ENCODE results near the gene BTBD17.

BTBD17 gene

GRCh38 chr17:74387365-74388218 is 25.9 kb upstream of the BTBD17 start:
- no peak for DNase-seq (ENCODE audit: low spot score)

- no peak for DNase-seq (ENCODE audit: low spot score)
Observed at GRCh38 chr17:74386386-74386785, 24.7 kb upstream of the BTBD17 start.

- no peak for DNase-seq (ENCODE audit: low spot score)
Observed at GRCh38 chr17:74385201-74385600, 23.5 kb upstream of the BTBD17 start.

- DNase-seq (ENCODE audit: low spot score), result no peak
Observed at GRCh38 chr17:74383141-74383540, 21.5 kb upstream of the BTBD17 start.

DNA sequence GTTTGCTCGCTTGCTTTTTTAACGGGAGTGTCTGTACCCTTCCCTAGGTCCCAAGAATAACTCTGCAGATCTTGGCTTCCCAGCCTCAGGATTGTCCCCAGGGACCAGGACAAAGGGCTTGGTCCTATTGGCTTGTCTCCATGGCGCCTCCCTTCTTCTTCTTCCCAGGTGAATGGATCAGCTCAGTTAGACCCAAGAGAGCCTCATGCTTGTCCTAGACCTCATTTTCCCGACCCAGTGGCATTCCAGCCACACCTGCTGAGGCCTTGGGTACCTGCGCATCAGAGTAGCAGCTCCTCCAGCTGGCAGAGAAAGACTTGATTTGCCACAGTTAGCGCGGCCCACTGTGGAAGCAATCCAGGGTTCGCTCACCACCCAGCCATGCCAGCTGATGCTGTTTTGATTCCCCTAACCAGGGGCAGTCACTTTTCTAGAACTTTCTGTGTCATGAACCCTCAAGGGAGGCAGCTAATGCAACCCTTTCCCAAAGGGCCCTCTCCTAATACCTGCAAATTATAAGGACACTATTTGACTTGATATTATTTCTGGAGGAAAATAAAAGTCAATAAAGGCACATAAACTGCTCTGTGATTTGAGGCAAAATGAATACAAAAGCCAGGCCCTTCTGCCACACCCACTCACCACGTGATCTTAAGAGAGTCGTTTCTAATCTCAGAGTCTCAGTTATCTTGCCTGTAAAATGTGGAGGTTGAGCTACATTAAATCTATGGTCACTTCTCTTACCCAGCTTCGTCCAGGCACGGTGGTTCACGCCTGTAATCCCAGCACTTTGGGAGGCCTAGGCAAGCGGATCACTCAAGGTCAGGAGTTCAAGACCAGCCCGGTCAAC is 19.5 kb upstream of the BTBD17 start:
- no peak for DNase-seq (ENCODE audit: low spot score)

GRCh38 chr17:74380086-74380958 is 18.7 kb upstream of the BTBD17 start:
- no peak for DNase-seq (ENCODE audit: low spot score)

- peak; percentile 68 for DNase-seq (ENCODE audit: low spot score)
Observed at GRCh38 chr17:74379495-74380085, 17.9 kb upstream of the BTBD17 start.

- no peak for DNase-seq (ENCODE audit: low spot score)
Observed at GRCh38 chr17:74374858-74375257, 13.2 kb upstream of the BTBD17 start.

DNA sequence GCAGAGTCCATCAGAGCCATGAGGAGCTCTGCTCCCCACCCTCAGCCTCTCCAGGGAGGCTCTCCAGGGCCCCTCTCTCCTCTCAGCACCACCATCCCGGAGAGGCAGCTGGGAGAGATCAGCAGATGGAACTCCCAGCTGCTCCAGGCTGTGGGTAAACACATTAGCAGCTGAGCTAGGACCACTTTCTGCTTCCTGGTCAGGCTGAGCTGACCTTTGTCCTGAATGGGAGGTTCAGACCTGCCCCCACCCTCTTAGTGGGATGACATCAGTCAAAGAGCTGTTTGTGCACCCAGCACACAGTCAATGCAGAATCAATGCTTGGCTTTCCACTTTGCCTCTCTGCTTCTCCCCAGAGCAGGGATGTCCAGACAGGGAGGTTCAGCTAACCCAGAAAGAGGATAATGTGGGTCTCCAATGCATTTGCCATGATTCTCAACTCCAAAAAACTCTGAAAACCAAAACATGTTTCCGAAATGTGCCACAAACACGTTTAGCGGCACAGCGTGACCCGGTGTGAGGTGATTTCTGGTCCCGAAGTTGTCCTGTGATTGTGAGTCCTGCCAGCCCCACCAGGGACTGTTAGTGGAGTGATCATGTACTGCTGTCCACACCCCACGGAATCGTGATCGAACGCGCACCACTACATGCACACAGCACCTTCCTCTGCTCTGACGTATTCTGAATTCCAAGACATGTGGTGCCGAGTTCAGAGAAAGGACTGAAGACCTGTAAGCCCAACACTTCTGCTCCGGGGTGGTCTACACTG is 12.4 kb upstream of the BTBD17 start:
- no peak for DNase-seq (ENCODE audit: low spot score)

- DNase-seq (ENCODE audit: low spot score), result no peak
Observed at GRCh38 chr17:74372426-74372825, 10.8 kb upstream of the BTBD17 start.

GRCh38 chr17:74371653-74372147 is 10.0 kb upstream of the BTBD17 start:
- no peak for DNase-seq (ENCODE audit: low spot score)

- DNase-seq (ENCODE audit: low spot score), result no peak
Observed at GRCh38 chr17:74369665-74370490, 8.2 kb upstream of the BTBD17 start.

GRCh38 chr17:74369221-74369620 is 7.6 kb upstream of the BTBD17 start:
- DNase-seq (ENCODE audit: low spot score), result no peak

GRCh38 chr17:74368341-74369081 is 6.8 kb upstream of the BTBD17 start:
- DNase-seq (ENCODE audit: low spot score), result peak; percentile 52

GRCh38 chr17:74367206-74367605 is 5.5 kb upstream of the BTBD17 start, which contains the start of gene GPR142:
Gene GPR142 (plus strand): TSS chr17:74367506. CDS start chr17:74369541, 2,035 bp downstream.
- DNase-seq (ENCODE audit: low spot score), result no peak

DNA sequence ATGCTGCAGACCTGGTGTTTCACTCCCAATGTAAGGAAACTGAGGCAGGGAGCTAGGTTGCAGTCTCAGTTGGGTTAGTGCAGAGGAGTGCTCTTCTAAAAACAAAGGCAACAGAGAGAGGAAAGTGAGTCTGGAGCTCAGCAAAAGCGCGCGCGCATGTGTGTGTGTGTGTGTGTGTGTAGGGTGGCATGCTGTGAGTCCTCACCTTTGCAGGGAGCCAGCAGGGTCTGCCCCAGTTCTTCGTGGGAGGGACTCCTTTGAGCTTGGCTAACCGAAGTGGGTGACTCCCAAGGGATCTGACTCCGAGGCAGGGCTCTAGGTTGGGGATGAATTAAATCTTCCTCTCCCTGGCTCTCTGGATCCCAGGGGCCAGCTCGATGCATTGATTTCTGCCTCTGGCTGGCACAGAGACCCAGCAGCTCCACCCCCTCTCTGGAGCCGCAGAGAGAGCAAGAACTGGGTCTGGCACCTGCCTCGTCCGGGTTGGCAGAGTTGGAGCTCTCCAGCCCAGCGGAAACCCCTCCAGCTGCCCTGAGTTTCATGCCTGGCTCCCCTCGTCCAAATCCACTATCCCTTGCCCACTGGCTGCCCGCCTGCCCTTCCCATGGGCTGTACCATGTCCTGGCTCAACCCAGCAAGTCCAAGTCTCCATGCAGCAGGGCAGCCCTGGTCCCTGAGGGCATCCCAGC is 1.3 kb upstream of the BTBD17 start:
- DNase-seq (ENCODE audit: low spot score), result no peak

- DNase-seq (ENCODE audit: low spot score), result no peak
Observed at GRCh38 chr17:74362069-74362405, 369 bp upstream of the BTBD17 start.

- DNase-seq (ENCODE audit: low spot score), result no peak
Observed at GRCh38 chr17:74360899-74361229, 804 bp downstream of the BTBD17 start.

GRCh38 chr17:74359916-74360315 is 1.8 kb downstream of the BTBD17 start:
- DNase-seq (ENCODE audit: low spot score), result no peak
